Right lobe of liver (tissue), 6 donors: ENCODE measurements around the gene UNC79. TPM values are rescaled to one million over a fixed set of nuclear protein-coding genes. Genes with fewer than 3 reads are reported as not detected.

Experiments used
- ATAC-seq, 4 donors: fragments of 200-7000 bp; cut with Tn5 transposase; one replicate each; pipeline ENCODE4 v1.9.1; 2020; ENCODE audit warnings: mild to moderate bottlenecking in 4 of 4, moderate library complexity in 4 of 4
- DNase-seq, 3 donors: peaks; one replicate each; pipeline ENCODE4 v3.0.0-alpha.2; 2020
- H3K27ac ChIP-seq, 3 donors: fragments of 200-600 bp; one replicate each; pipeline ENCODE4 v1.8.0; 2022
- H3K27me3 ChIP-seq, 2 donors: fragments of 200-600 bp; one replicate each; pipeline ENCODE4 v1.8.0; 2022
- H3K36me3 ChIP-seq, 4 donors: fragments of 200-600 bp; sonication (generic) in 1 of 4; one replicate each; pipeline versions ENCODE4 v1.5.1 to v1.8.0; 2017 to 2022; ENCODE audit warnings: control low read depth in 1 of 4
- H3K4me1 ChIP-seq, 4 donors: fragments of 200-600 bp; sonication (generic) in 1 of 4; one replicate each; pipeline versions ENCODE4 v1.5.1 to v1.8.0; 2017 to 2022; ENCODE audit warnings: control low read depth in 1 of 4
- H3K4me3 ChIP-seq, 3 donors: fragments of 200-600 bp; one replicate each; pipeline ENCODE4 v1.8.0; 2022
- H3K9me3 ChIP-seq, 4 donors: fragments of 200-600 bp; sonication (generic) in 1 of 4; one replicate each; pipeline versions ENCODE4 v1.5.1 to v1.8.0; 2017 to 2022; ENCODE audit warnings: control low read depth in 1 of 4
- CTCF ChIP-seq, 4 donors: fragments of 200-600 bp in 3 of 4; fragments of 450-650 bp in 1 of 4; IDR thresholded peaks; one replicate each; pipeline versions ENCODE4 v1.5.1 to v1.8.0; 2016 to 2022; ENCODE audit warnings: antibody characterized with exemption in 4 of 4, mild to moderate bottlenecking in 2 of 4
- POLR2A ChIP-seq: fragments of 450-650 bp; IDR thresholded peaks from one replicate; pipeline ENCODE4 v1.6.1; 2017; ENCODE audit warnings: antibody characterized with exemption, mild to moderate bottlenecking
- WGBS: methylation state at CpG from one replicate; pipeline ENCODE4 v1.1.6; 2018; ENCODE audit warnings: low coverage, low lambda C conversion rate; ENCODE audit not compliant: insufficient coverage; ENCODE audit errors: missing lambda C conversion rate; 5-methylcytosine and 5-hydroxymethylcytosine counted together
- intact Hi-C, 2 donors: fragments of 100-400 bp; cut with DNase I; formaldehyde crosslinking; loops; one replicate each; pipeline versions ENCODE4 v1.11.2 to v1.14.1; 2022
- total RNA-seq, 6 experiments: library from RNA; depleted of rRNA in 2 of 6; stranded (reverse); fragments of >200 nt in 2 of 6; fragmentation: NEBNext Ultra II Directional in 3 of 6; extraction: Animal tissue kit (Norgen Biotek cat#: 25700) in 3 of 6; gene quantifications; one replicate each; pipeline versions ENCODE4 v1.1.0 to v1.2.4, GENCODE V29; 2016 to 2023
- donor health status: DM: no; HTN: yes; CAD: no.
- donor health status: DM: no; HTN: no; CAD: no.
- donor health status: DM: no; HTN: no; CAD: no.
- donor health status: DM: no; HTN: yes; CAD: no.
- donor health status: DM: no; HTN: yes; CAD: no.

The UNC79 gene
- total RNA-seq, 6 experiments from 2014 or later: 0.04 to 0.10 (median 0.07) TPM; not detected in 2

- TF ChIP-seq POLR2A: no peak
- no peak for TF ChIP-seq CTCF (IDR thresholded peaks at IDR 0.05)
- Histone ChIP-seq H3K36me3 (no peaks in the 10 kb centered on the region), H3K27ac (no peak overlapping the region), H3K27me3 (no peaks in the 10 kb centered on the region), H3K4me1 (no peaks in the 10 kb centered on the region), H3K9me3 (no peaks in the 10 kb centered on the region), H3K4me3 (no peak overlapping the region)
- intact Hi-C loops: no loop called here
- WGBS: 56% methylated on average over 11 of the region's 13 CpGs
- no peak for ATAC-seq
- no peak for DNase-seq
Observed at GRCh38 chr14:93715279-93715927, 284.7 kb downstream of the UNC79 start.

GRCh38 chr14:93716002-93716745, 285.4 kb downstream of the UNC79 start:
- H3K4me1 ChIP-seq: no peaks in the 10 kb centered on the region
- DNase-seq (no peak), ATAC-seq (no peak)
- TF ChIP-seq POLR2A: no peak
- TF ChIP-seq CTCF (IDR thresholded peaks at IDR 0.05): no peak
- H3K9me3 ChIP-seq: no peaks in the 10 kb centered on the region
- H3K27ac ChIP-seq: no peak overlapping the region
- intact Hi-C loops: no loop called here
- 75% methylated on average over 2 of the region's 8 CpGs for WGBS
- H3K4me3 ChIP-seq: no peak overlapping the region
- H3K27me3 ChIP-seq: no peaks in the 10 kb centered on the region
- no peaks in the 10 kb centered on the region for H3K36me3 ChIP-seq

- DNase-seq: no peak
- no peak for TF ChIP-seq POLR2A
- no peak for TF ChIP-seq CTCF (IDR thresholded peaks at IDR 0.05)
- intact Hi-C loops: no loop called here
- Histone ChIP-seq H3K27ac (no peak overlapping the region), H3K4me3 (no peak overlapping the region), H3K9me3 (no peaks in the 10 kb centered on the region), H3K27me3 (no peaks in the 10 kb centered on the region), H3K4me1 (no peaks in the 10 kb centered on the region), H3K36me3 (no peaks in the 10 kb centered on the region)
- ATAC-seq: no peak
- no CpG with 5 or more reads among the region's 14 CpGs for WGBS
Observed at GRCh38 chr14:93716746-93717667, 286.3 kb downstream of the UNC79 start.

GRCh38 chr14:93717668-93718320, 287.1 kb downstream of the UNC79 start:
- no peaks in the 10 kb centered on the region for H3K36me3 ChIP-seq
- no peaks in the 10 kb centered on the region for H3K27me3 ChIP-seq
- H3K4me3 ChIP-seq: no peak overlapping the region
- no peaks in the 10 kb centered on the region for H3K9me3 ChIP-seq
- TF ChIP-seq POLR2A: no peak
- no peak for TF ChIP-seq CTCF (IDR thresholded peaks at IDR 0.05)
- 68% methylated on average over 6 of the region's 13 CpGs for WGBS
- H3K4me1 ChIP-seq: no peaks in the 10 kb centered on the region
- H3K27ac ChIP-seq: no peak overlapping the region
- ATAC-seq: no peak
- DNase-seq: no peak
- intact Hi-C loops: no loop called here
